Measurements from ENCODE around the gene ALPI. TPM values are rescaled to one million over a fixed set of nuclear protein-coding genes. Genes with fewer than 3 reads are reported as not detected.
"Not testable (repeated sequence)": the region's sequence is repeated elsewhere in the genome, so short reads cannot be mapped to it uniquely, and the experiment has no call there.

Gene ALPI
- not detected for total RNA-seq

- no peaks in the 10 kb centered on the region for H3K36me3 Mint-ChIP-seq
- no peak within 1 kb of the TSS for H3K27ac Mint-ChIP-seq
- ATAC-seq = no peak
- DNase-seq (ENCODE audit: low spot score in 2 of 2) = peak in 1 of 2 donors; percentile 49
- H3K9me3 Mint-ChIP-seq = no peaks in the 10 kb centered on the region
Observed at GRCh38 chr2:232455426-232456255, at the start of gene ALPI. ALPI (plus strand) TSS chr2:232456153; CDS start chr2:232456200, 47 bp downstream.

GRCh38 chr2:232406556-232407310 lies 49.2 kb upstream of the ALPI start, which contains the start of gene ALPG:
ALPG (plus strand) TSS chr2:232406844; CDS start chr2:232406895, 51 bp downstream.
- H3K9me3 Mint-ChIP-seq = no peaks in the 10 kb centered on the region
- DNase-seq (ENCODE audit: low spot score in 2 of 2) (no peak), ATAC-seq (no peak)
- no peak within 1 kb of the TSS for H3K27ac Mint-ChIP-seq
- H3K36me3 Mint-ChIP-seq = no peaks in the 10 kb centered on the region

GRCh38 chr2:232407428-232408150 lies 48.4 kb upstream of the ALPI start:
- not testable (repeated sequence) for ATAC-seq; H3K36me3 Mint-ChIP-seq; H3K27ac Mint-ChIP-seq; DNase-seq (ENCODE audit: low spot score in 2 of 2); H3K9me3 Mint-ChIP-seq

- H3K9me3 Mint-ChIP-seq; DNase-seq (ENCODE audit: low spot score in 2 of 2); ATAC-seq; H3K36me3 Mint-ChIP-seq; H3K27ac Mint-ChIP-seq: not testable (repeated sequence)
Observed at GRCh38 chr2:232408269-232408668, 47.7 kb upstream of the ALPI start.

GRCh38 chr2:232409617-232410016 lies 46.3 kb upstream of the ALPI start:
- not testable (repeated sequence) for H3K27ac Mint-ChIP-seq; H3K36me3 Mint-ChIP-seq; H3K9me3 Mint-ChIP-seq; DNase-seq (ENCODE audit: low spot score in 2 of 2)
- peak in 1 of 2 donors; percentile 64 for ATAC-seq

- DNase-seq (ENCODE audit: low spot score in 2 of 2) (no peak), ATAC-seq (no peak)
- H3K36me3 Mint-ChIP-seq = no peaks in the 10 kb centered on the region
- no peaks in the 10 kb centered on the region for H3K9me3 Mint-ChIP-seq
- H3K27ac Mint-ChIP-seq = peak overlapping the region in 1 of 2 donors; percentile 27
Observed at GRCh38 chr2:232410238-232410900, 45.6 kb upstream of the ALPI start.

- ATAC-seq = no peak
- H3K9me3 Mint-ChIP-seq = no peaks in the 10 kb centered on the region
- no peak for DNase-seq (ENCODE audit: low spot score in 2 of 2)
- no peaks in the 10 kb centered on the region for H3K36me3 Mint-ChIP-seq
- H3K27ac Mint-ChIP-seq = no peak overlapping the region
Observed at GRCh38 chr2:232411901-232412629, 43.9 kb upstream of the ALPI start.

- DNase-seq (ENCODE audit: low spot score in 2 of 2) (no peak), ATAC-seq (peak in 1 of 2 donors; percentile 40)
- no peak overlapping the region for H3K27ac Mint-ChIP-seq
- H3K9me3 Mint-ChIP-seq = no peaks in the 10 kb centered on the region
- H3K36me3 Mint-ChIP-seq = no peaks in the 10 kb centered on the region
Observed at GRCh38 chr2:232412986-232413385, 43.0 kb upstream of the ALPI start.

- Mint-ChIP-seq H3K36me3 (no peaks in the 10 kb centered on the region), H3K27ac (no peak overlapping the region), H3K9me3 (no peaks in the 10 kb centered on the region)
- DNase-seq (ENCODE audit: low spot score in 2 of 2) (peak in 1 of 2 donors; percentile 41), ATAC-seq (no peak)
Observed at GRCh38 chr2:232415138-232415690, 40.7 kb upstream of the ALPI start.

- no peaks in the 10 kb centered on the region for H3K9me3 Mint-ChIP-seq
- ATAC-seq = no peak
- DNase-seq (ENCODE audit: low spot score in 2 of 2) = peak in 1 of 2 donors; percentile 18
- H3K27ac Mint-ChIP-seq = no peak overlapping the region
- H3K36me3 Mint-ChIP-seq = no peaks in the 10 kb centered on the region
Observed at GRCh38 chr2:232415736-232416520, 40.0 kb upstream of the ALPI start.

GRCh38 chr2:232416521-232417470 lies 39.2 kb upstream of the ALPI start:
- no peak for ATAC-seq
- H3K27ac Mint-ChIP-seq = no peak overlapping the region
- H3K9me3 Mint-ChIP-seq = peaks cover 0 to 2% of the 10 kb centered on the region in 2 donors
- H3K36me3 Mint-ChIP-seq = peaks cover 2 to 3% of the 10 kb centered on the region in 2 donors
- peak in 1 of 2 donors; percentile 53 for DNase-seq (ENCODE audit: low spot score in 2 of 2)

GRCh38 chr2:232417489-232417888 lies 38.5 kb upstream of the ALPI start:
- Mint-ChIP-seq H3K36me3 (peaks cover 6 to 8% of the 10 kb centered on the region in 2 donors), H3K27ac (no peak overlapping the region), H3K9me3 (peaks cover 0 to 6% of the 10 kb centered on the region in 2 donors)
- DNase-seq (ENCODE audit: low spot score in 2 of 2) (no peak), ATAC-seq (no peak)

GRCh38 chr2:232418056-232418455 lies 37.9 kb upstream of the ALPI start:
- no peak overlapping the region for H3K27ac Mint-ChIP-seq
- peaks cover 6 to 14% of the 10 kb centered on the region in 2 donors for H3K36me3 Mint-ChIP-seq
- DNase-seq (ENCODE audit: low spot score in 2 of 2) (peak in 1 of 2 donors; percentile 38), ATAC-seq (no peak)
- peaks cover 0 to 10% of the 10 kb centered on the region in 2 donors for H3K9me3 Mint-ChIP-seq
